Esophagus (tissue), 2 donors: ENCODE data around the gene PEG3. TPM values are rescaled to one million over a fixed set of nuclear protein-coding genes. Genes with fewer than 3 reads are reported as not detected.

Experiments used
- H3K27ac ChIP-seq, 2 donors: one replicate each; pipeline ENCODE4 v1.5.1; 2013; ENCODE audit warnings: low read depth in 2 of 2, mild to moderate bottlenecking in 2 of 2, inconsistent platforms in 1 of 2, low read length in 1 of 2, moderate library complexity in 1 of 2
- H3K27me3 ChIP-seq, 2 donors: one replicate each; pipeline ENCODE4 v1.6.1; 2013; ENCODE audit warnings: low read length in 2 of 2, control low read depth in 1 of 2, mild to moderate bottlenecking in 1 of 2; ENCODE audit not compliant: insufficient read depth in 2 of 2, control insufficient read depth in 1 of 2
- H3K36me3 ChIP-seq, 2 donors: one replicate each; pipeline ENCODE4 v1.6.1; 2013; ENCODE audit warnings: low read length in 1 of 2; ENCODE audit not compliant: control insufficient read depth in 2 of 2, insufficient read depth in 2 of 2
- H3K4me1 ChIP-seq, 2 donors: one replicate each; pipeline ENCODE4 v1.6.1; 2013; ENCODE audit warnings: low read length in 1 of 2; ENCODE audit not compliant: control insufficient read depth in 2 of 2, insufficient read depth in 2 of 2
- H3K4me3 ChIP-seq, 2 donors: one replicate each; pipeline ENCODE4 v1.5.1; 2013; ENCODE audit warnings: low read length in 2 of 2, mild to moderate bottlenecking in 2 of 2, low read depth in 1 of 2, moderate library complexity in 1 of 2
- H3K9me3 ChIP-seq, 2 donors: one replicate each; pipeline ENCODE4 v1.6.1; 2013; ENCODE audit warnings: mild to moderate bottlenecking in 2 of 2, low read depth in 1 of 2, low read length in 1 of 2, moderate library complexity in 1 of 2; ENCODE audit not compliant: control insufficient read depth in 2 of 2, insufficient read depth in 1 of 2
- WGBS, 2 donors: extraction: QIAGEN DNeasy Blood & Tissue Kit; methylation state at CpG; one replicate each; pipeline ENCODE4 v1.1.7; 2013; 5-methylcytosine and 5-hydroxymethylcytosine counted together
- polyA plus RNA-seq, 2 donors: library from polyadenylated mRNA; stranded (reverse); fragments of 200-250 nt; gene quantifications; one replicate each; pipeline ENCODE4 v1.2.3, GENCODE V29; 2013
- donor health status: healthy with polysubstance abuse.
- donor health status: Bipolar disorder and iron deficiency.

PEG3 gene
- polyA plus RNA-seq, 2 donors: 0.52 to 0.63 TPM

DNA sequence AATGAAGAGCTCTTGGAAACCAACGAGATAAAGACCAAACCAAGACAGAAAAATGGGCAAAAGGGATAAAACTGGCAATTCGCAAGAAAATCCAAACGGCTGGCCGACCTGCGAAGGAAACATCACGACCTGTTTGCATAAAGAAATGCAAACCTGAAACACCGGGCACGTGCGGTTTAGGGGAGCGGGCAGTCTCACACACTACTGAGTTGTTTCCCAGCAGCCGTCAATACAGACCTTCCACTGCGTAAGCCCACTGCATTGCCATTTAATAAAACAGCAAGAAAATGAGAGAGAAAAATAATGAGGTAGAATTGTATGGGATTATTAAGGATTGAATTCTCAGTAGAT lies 642 bp upstream of the PEG3 start:
- H3K36me3 ChIP-seq: no peaks in the 10 kb centered on the region
- H3K27ac ChIP-seq: no peak overlapping the region
- 46 to 48% methylated on average over 12 of the region's 12 CpGs for WGBS, 2 donors
- no peaks in the 10 kb centered on the region for H3K27me3 ChIP-seq
- H3K4me3 ChIP-seq: no peak overlapping the region
- peaks cover 15 to 34% of the 10 kb centered on the region in 2 donors for H3K9me3 ChIP-seq
- H3K4me1 ChIP-seq: no peaks in the 10 kb centered on the region

DNA sequence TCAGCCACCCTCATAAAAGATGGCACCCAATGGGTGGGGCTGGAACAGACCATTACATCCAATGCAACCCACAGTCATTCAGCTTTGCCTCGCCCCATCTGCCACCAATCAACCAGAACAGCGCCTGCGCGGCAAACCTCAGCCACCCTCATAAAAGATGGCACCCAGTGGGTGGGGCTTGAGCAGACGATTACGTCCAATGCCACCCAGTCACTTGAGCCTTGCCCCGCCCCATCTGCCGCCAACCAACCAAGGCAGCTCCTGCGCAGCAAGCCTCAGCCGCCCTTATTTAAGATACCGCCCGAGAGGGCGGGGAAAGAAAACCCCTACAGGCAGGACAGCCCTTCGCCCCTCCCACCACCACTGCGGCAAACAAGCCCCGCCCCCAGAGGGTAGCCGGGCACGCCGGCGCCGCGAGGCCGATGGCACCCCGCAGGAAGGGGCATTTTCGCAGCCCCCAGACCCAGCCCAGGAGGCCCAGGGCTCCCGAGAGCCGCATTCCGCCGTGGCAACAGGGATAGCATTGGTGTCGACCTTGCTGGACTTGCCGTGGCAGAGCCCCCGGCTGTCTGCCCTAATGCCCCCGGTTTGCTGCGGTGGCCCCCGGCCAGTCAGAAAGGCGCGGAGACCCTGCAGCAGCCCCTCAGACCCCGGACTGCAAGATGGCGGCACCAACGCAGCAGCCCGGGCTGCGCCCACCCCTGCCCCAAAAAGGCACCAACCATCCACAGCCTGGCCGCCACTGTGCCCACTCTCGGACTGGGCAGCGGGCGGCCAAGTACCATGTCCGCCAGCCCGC lies 675 bp downstream of the PEG3 start:
- Histone ChIP-seq H3K27ac (peak overlapping the region; percentile 41 to 64), H3K36me3 (no peaks in the 10 kb centered on the region), H3K4me3 (peak overlapping the region; percentile 21 to 23), H3K9me3 (peaks cover 15 to 39% of the 10 kb centered on the region in 2 donors), H3K27me3 (no peaks in the 10 kb centered on the region), H3K4me1 (no peaks in the 10 kb centered on the region)
- 51 to 54% methylated on average over 43 to 48 of the region's 48 CpGs for WGBS, 2 donors

DNA sequence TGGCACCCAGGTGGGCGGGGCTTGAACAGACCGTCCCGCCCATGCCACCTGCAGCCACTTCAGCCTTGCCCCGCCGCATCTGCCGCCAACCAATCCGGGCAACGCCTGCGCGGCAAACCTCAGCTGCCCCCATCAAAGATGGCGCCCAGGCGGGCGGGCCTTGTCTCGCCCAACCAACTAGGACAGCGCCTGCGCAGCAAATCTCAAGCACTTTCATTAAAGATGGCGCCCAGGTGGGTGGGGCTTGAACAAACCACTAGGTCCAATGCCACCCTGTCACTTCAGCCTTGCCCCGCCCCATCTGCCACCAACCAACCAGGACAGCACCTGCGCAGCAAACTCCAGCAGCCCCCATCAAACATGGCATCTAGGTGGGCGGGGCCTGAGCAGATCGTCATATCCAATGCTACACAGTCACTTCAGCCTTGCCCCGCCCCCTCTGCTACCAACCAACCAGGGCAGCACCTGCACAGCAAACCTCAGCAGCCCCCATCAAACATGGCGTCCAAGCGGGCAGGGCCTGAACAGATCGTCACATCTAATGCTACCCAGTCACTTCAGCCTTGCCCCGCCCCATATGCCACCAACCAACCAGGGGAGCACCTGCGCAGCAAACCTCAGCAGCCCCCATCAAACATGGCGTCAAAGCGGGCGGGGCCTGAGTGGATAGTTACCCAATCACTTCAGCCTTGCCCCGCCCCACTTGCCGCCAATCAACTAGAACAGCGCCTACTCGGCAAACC lies 1.4 kb downstream of the PEG3 start:
- no peaks in the 10 kb centered on the region for H3K27me3 ChIP-seq
- WGBS, 2 donors: 46% methylated on average over 34 of the region's 34 CpGs
- H3K9me3 ChIP-seq: peaks cover 15 to 43% of the 10 kb centered on the region in 2 donors
- H3K4me1 ChIP-seq: no peaks in the 10 kb centered on the region
- no peaks in the 10 kb centered on the region for H3K36me3 ChIP-seq
- peak overlapping the region; percentile 20 to 64 for H3K27ac ChIP-seq
- H3K4me3 ChIP-seq: peak overlapping the region in 1 of 2 donors; percentile 23

DNA sequence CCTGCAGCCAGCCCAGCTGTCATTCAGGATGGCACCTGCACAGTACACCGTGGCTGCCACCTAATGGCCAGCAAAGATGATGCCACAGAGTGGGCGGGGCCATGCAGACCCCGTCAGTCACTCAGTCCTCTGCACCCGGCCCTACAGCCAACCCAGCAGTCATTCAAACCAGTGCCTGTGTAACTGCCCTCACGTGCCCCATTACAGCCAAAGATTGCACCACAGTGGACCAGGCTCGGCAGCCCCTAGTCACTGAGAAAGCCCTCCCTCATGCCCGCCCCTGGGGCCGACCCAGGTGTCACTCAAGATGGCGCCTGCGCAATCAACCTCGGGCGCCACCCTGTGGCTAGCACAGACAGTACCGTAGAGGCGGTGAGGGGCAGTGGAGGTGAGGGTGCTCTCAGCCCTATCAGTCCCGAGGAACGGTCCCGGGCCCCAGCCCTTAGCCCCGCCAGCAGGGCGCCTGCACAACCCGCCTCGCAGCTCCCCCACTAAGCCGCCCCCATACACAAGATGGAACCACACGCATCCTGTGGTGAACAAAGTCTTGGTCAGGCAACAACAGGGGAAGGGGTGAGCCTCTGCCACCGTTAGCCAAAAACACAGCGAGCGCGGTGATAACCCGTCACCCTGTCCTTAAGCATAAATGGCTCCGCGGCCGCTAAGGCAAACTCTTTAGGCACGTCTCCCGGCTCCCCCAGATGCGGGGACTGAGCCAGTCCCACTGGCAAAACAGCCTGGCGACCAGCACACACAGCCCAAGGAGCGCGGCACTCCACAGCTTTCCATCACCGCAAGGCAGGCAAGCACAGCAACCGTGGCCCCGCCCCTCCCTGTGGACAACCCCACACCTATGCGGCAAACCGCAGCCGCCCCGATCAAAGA lies 2.3 kb downstream of the PEG3 start:
- H3K9me3 ChIP-seq: peaks cover 15 to 43% of the 10 kb centered on the region in 2 donors
- no peaks in the 10 kb centered on the region for H3K36me3 ChIP-seq
- H3K27ac ChIP-seq: peak overlapping the region; percentile 52 to 88
- no peaks in the 10 kb centered on the region for H3K27me3 ChIP-seq
- no peaks in the 10 kb centered on the region for H3K4me1 ChIP-seq
- 49 to 50% methylated on average over 44 of the region's 44 CpGs for WGBS, 2 donors
- H3K4me3 ChIP-seq: peak overlapping the region; percentile 24 to 35

DNA sequence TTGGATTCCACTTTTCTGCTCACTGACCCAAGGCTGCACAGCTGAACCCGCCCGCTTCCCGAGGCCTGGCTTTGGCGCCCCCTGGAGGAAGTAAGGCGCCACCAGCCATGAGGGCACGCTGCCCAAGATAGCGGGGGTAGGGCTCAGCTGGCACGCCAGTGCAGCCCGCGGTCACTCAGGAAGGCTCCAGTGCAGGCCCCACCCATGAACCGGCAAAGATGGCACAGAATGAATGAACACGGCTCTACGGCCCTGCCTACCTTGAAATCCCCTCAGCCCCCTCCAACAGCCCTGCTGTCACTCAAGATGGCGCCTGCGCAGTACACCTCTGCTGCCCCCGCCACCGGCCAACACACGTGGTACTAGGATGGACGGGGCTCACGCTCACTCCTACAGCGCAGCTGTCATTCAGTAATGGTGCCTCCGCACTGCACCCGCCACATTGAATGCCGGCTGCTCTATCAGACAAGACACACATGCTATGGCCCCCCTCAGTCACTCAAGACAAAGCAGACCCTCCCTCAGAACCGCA lies 3.0 kb downstream of the PEG3 start:
- Histone ChIP-seq H3K36me3 (no peaks in the 10 kb centered on the region), H3K9me3 (peaks cover 15 to 43% of the 10 kb centered on the region in 2 donors), H3K27ac (peak overlapping the region in 1 of 2 donors; percentile 88), H3K27me3 (no peaks in the 10 kb centered on the region), H3K4me3 (peak overlapping the region in 1 of 2 donors; percentile 4), H3K4me1 (no peaks in the 10 kb centered on the region)
- WGBS, 2 donors: 44 to 52% methylated on average over 25 of the region's 25 CpGs

DNA sequence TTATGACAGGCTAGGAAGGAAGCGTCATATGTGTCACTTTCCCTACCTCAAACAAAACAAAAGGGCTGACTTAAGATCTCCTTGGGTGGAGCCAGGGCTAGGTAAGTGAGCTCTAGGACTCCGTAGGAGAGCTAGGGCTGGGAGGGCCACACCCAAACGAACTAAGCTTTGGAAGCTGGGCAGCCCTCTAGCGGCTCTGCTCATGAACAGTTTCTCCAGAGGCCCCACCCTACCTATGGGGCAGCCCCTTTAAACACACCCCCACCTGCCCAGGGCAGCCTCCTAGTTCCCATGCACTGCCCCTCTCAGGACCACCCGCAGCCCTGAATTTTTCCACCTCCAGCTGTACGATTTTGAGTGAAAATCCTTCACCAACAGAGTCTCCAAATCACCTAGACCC lies 3.5 kb downstream of the PEG3 start:
- H3K4me1 ChIP-seq: no peaks in the 10 kb centered on the region
- peaks cover 15 to 46% of the 10 kb centered on the region in 2 donors for H3K9me3 ChIP-seq
- no peaks in the 10 kb centered on the region for H3K27me3 ChIP-seq
- WGBS, 2 donors: 40 to 41% methylated on average over 6 of the region's 6 CpGs
- H3K36me3 ChIP-seq: no peaks in the 10 kb centered on the region
- peak overlapping the region in 1 of 2 donors; percentile 17 for H3K27ac ChIP-seq
- no peak overlapping the region for H3K4me3 ChIP-seq

DNA sequence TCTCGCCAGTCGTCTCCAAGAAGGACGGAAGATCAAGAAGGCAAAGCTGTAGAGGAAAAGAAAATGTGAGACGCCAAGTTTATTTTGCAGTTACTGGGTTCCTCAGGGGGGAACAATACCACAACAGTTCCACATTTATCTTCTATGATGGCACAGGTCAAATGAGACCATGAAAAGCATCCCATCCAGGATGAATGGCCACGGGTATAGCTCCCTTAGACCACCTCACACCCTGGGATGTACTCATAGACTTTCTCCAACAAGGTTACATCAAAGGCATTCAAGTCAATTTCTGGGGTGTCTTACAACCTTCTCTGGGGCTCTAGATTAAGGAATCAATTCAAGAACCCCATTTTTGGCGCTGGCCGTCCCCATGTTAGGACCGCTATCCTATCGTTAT lies 4.5 kb downstream of the PEG3 start:
- no peaks in the 10 kb centered on the region for H3K27me3 ChIP-seq
- H3K36me3 ChIP-seq: no peaks in the 10 kb centered on the region
- peaks cover 15 to 46% of the 10 kb centered on the region in 2 donors for H3K9me3 ChIP-seq
- no peaks in the 10 kb centered on the region for H3K4me1 ChIP-seq
- H3K27ac ChIP-seq: no peak overlapping the region
- 82% methylated on average over 9 of the region's 9 CpGs for WGBS, 2 donors
- H3K4me3 ChIP-seq: no peak overlapping the region

DNA sequence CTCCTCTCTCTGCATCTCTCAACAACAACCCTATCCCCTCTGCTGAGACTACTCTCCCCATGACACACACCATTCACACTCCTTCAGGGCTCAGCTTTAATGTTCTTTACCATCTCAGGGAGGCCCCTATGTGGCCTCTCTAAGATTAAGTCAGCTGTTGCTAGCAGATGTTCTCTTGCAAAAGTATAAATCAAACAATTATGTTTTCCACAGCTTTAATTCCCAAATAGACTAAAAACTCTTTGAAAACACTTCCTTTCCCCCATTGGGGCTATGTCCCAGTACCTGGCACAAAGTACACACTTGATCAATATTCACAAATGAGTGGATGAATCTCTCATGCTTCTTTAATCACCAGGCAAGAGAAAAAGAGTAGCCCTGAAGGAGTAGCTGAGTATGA lies 5.1 kb downstream of the PEG3 start:
- H3K36me3 ChIP-seq: no peaks in the 10 kb centered on the region
- H3K27me3 ChIP-seq: no peaks in the 10 kb centered on the region
- H3K4me3 ChIP-seq: no peak overlapping the region
- peaks cover 15 to 43% of the 10 kb centered on the region in 2 donors for H3K9me3 ChIP-seq
- no peaks in the 10 kb centered on the region for H3K4me1 ChIP-seq
- H3K27ac ChIP-seq: no peak overlapping the region
